ENCODE results near the gene IPO4.

DNA sequence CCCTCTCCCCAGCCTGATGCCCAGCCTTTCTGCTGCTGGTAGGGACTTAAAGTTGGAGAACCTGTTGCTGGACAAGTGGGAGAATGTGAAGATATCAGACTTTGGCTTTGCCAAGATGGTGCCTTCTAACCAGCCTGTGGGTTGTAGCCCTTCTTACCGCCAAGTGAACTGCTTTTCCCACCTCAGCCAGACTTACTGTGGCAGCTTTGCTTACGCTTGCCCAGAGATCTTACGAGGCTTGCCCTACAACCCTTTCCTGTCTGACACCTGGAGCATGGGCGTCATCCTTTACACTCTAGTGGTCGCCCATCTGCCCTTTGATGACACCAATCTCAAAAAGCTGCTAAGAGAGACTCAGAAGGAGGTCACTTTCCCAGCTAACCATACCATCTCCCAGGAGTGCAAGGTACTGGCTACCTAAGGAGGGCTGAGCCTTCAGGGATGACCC is 18.5 kb upstream of the IPO4 start:
- TF ChIP-seq, protein P1, sequence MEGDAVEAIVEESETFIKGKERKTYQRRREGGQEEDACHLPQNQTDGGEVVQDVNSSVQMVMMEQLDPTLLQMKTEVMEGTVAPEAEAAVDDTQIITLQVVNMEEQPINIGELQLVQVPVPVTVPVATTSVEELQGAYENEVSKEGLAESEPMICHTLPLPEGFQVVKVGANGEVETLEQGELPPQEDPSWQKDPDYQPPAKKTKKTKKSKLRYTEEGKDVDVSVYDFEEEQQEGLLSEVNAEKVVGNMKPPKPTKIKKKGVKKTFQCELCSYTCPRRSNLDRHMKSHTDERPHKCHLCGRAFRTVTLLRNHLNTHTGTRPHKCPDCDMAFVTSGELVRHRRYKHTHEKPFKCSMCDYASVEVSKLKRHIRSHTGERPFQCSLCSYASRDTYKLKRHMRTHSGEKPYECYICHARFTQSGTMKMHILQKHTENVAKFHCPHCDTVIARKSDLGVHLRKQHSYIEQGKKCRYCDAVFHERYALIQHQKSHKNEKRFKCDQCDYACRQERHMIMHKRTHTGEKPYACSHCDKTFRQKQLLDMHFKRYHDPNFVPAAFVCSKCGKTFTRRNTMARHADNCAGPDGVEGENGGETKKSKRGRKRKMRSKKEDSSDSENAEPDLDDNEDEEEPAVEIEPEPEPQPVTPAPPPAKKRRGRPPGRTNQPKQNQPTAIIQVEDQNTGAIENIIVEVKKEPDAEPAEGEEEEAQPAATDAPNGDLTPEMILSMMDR (IDR thresholded peaks at IDR 0.05) = no peak
- TF ChIP-seq POLR2A (IDR thresholded peaks at IDR 0.05) = no peak
